HEK293T (cell line): ENCODE measurements around the gene DTNBP1.

Experiments used
- LEF1 ChIP-seq: fragments of 450-650 bp; IDR thresholded peaks from 2 replicates; pipeline ENCODE4 v1.6.1; 2017; ENCODE audit warnings: mild to moderate bottlenecking, borderline replicate concordance
- NFRKB ChIP-seq: fragments of 450-650 bp; IDR thresholded peaks from 2 replicates; pipeline ENCODE4 v1.6.1; 2016; ENCODE audit warnings: mild to moderate bottlenecking, moderate library complexity
- SP1 ChIP-seq: fragments of 450-650 bp; IDR thresholded peaks from 2 replicates; pipeline ENCODE4 v1.6.1; 2017
- SUZ12 ChIP-seq: fragments of 450-650 bp; IDR thresholded peaks from 2 replicates; pipeline ENCODE4 v1.6.1; 2016; ENCODE audit warnings: mild to moderate bottlenecking
- ZNF384 ChIP-seq: fragments of 450-650 bp; IDR thresholded peaks from 2 replicates; pipeline ENCODE4 v1.6.1; 2016
- TF ChIP-seq, protein P1 (sequence below): fragments of 450-650 bp; IDR thresholded peaks from 2 replicates; pipeline ENCODE4 v1.6.1; 2016

DNA sequence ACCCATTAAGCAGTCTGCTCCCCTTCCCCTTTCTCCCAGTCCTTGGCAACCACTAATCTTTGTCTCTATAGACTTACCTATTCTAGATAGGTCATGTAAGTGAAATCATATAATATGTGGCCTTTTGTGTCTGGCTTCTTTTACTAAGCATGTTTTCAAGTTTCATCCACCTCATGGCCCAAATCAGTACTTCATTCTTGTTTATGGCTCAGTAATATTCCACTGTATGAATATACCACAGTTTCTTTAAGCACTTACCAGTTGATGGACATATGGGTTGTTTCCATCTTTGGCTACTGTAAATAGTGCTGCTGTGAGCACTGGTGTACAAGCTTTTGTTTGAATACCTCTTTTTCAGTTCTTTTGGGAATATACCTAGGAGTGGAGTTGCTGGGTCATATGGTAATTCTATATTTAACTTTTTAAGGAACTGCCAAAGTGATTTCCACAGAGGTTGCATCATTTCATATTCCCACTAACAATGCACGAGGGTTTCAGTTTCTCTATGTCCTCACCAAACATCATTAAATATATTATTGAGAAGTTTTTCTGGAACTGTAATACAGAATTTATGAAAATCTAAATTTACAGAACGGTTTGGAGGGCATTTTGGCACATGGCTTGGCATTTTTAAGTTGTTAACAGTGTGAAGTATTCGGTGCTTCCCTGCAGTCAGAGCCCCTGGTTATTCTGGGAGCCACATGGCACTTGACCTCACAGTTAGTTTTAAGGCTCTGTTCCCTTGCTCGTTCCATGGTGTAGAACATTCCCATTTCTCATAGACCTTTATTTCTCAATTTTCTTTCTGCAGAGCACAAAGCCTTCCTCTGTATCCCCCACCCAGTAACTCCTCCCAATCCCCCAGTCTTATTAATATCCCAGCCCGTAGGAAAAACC is 27.0 kb upstream of the DTNBP1 start:
- no peak for TF ChIP-seq ZNF384
- no peak for TF ChIP-seq SUZ12
- TF ChIP-seq, protein P1, sequence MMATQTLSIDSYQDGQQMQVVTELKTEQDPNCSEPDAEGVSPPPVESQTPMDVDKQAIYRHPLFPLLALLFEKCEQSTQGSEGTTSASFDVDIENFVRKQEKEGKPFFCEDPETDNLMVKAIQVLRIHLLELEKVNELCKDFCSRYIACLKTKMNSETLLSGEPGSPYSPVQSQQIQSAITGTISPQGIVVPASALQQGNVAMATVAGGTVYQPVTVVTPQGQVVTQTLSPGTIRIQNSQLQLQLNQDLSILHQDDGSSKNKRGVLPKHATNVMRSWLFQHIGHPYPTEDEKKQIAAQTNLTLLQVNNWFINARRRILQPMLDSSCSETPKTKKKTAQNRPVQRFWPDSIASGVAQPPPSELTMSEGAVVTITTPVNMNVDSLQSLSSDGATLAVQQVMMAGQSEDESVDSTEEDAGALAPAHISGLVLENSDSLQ: no peak
- no peak for TF ChIP-seq NFRKB
- no peak for TF ChIP-seq SP1
- no peak for TF ChIP-seq LEF1
